ENCODE results near the gene ARAP1. TPM values are rescaled to one million over a fixed set of nuclear protein-coding genes. Genes with fewer than 3 reads are reported as not detected.

ARAP1 gene
- total and polyA plus RNA-seq, 8 donors, result 32.2 to 201 (median 69.8) TPM

- 72 to 80% (median 73%) methylated on average over 9 of the region's 9 CpGs for WGBS, 5 donors
- intact Hi-C loops (cut with DNase I; ENCODE audit: low total_unique reads), result no loop called here
Observed at GRCh38 chr11:72658989-72659640, 93.1 kb downstream of the ARAP1 start.

GRCh38 chr11:72657411-72658100, 94.7 kb downstream of the ARAP1 start:
- no peak overlapping the region for H3K27ac ChIP-seq
- intact Hi-C loops (cut with DNase I; ENCODE audit: low total_unique reads), result no loop called here
- TF ChIP-seq POLR2AphosphoS5 (IDR thresholded peaks at IDR 0.05), result no peak
- no peak for TF ChIP-seq CTCF (IDR thresholded peaks at IDR 0.05)
- no peak for TF ChIP-seq POLR2A (IDR thresholded peaks at IDR 0.05)
- TF ChIP-seq EP300 (IDR thresholded peaks at IDR 0.05), result no peak
- WGBS, 5 donors, result 67 to 77% (median 72%) methylated on average over 5 to 6 of the region's 6 CpGs
- H3K27me3 ChIP-seq, result peaks cover 0 to 31% (median 0%) of the 10 kb centered on the region in 3 donors
- no peaks in the 10 kb centered on the region for H3K4me1 ChIP-seq
- no peak for DNase-seq
- H3K9me3 ChIP-seq, result no peaks in the 10 kb centered on the region
- H3K36me3 ChIP-seq, result no peaks in the 10 kb centered on the region
- no peak overlapping the region for H3K4me3 ChIP-seq

More at GRCh38 chr11:72658989-72659640, 93.1 kb downstream of the ARAP1 start:
- no peak overlapping the region for H3K4me3 ChIP-seq
- H3K27ac ChIP-seq, result no peak overlapping the region
- no peak for TF ChIP-seq POLR2A (IDR thresholded peaks at IDR 0.05)
- no peak for TF ChIP-seq EP300 (IDR thresholded peaks at IDR 0.05)
- TF ChIP-seq POLR2AphosphoS5 (IDR thresholded peaks at IDR 0.05), result no peak
- TF ChIP-seq CTCF (IDR thresholded peaks at IDR 0.05), result no peak
- DNase-seq, result no peak
- H3K27me3 ChIP-seq, result peaks cover 0 to 42% (median 3%) of the 10 kb centered on the region in 3 donors
- no peaks in the 10 kb centered on the region for H3K36me3 ChIP-seq
- no peaks in the 10 kb centered on the region for H3K9me3 ChIP-seq
- H3K4me1 ChIP-seq, result no peaks in the 10 kb centered on the region

GRCh38 chr11:72655896-72656464, 96.2 kb downstream of the ARAP1 start:
- Histone ChIP-seq H3K27me3 (peaks cover 0 to 31% (median 0%) of the 10 kb centered on the region in 3 donors), H3K4me1 (no peaks in the 10 kb centered on the region), H3K4me3 (no peak overlapping the region), H3K27ac (no peak overlapping the region), H3K9me3 (no peaks in the 10 kb centered on the region), H3K36me3 (no peaks in the 10 kb centered on the region)
- no peak for DNase-seq
- no peak for TF ChIP-seq POLR2AphosphoS5 (IDR thresholded peaks at IDR 0.05)
- intact Hi-C loops (cut with DNase I; ENCODE audit: low total_unique reads), result no loop called here
- WGBS, 5 donors, result 58 to 72% (median 60%) methylated on average over 11 of the region's 11 CpGs

GRCh38 chr11:72655014-72655413, 97.2 kb downstream of the ARAP1 start:
- 61 to 65% (median 62%) methylated on average over 8 of the region's 8 CpGs; no CpG with 5 or more reads in 2 of the 5 donors for WGBS, 5 donors
- no peak for TF ChIP-seq EP300 (IDR thresholded peaks at IDR 0.05)
- TF ChIP-seq CTCF (IDR thresholded peaks at IDR 0.05), result no peak
- TF ChIP-seq POLR2A (IDR thresholded peaks at IDR 0.05), result no peak
- TF ChIP-seq POLR2AphosphoS5 (IDR thresholded peaks at IDR 0.05), result no peak
- H3K4me1 ChIP-seq, result no peaks in the 10 kb centered on the region
- H3K4me3 ChIP-seq, result no peak overlapping the region
- H3K27me3 ChIP-seq, result peaks cover 0 to 31% (median 0%) of the 10 kb centered on the region in 3 donors
- no peaks in the 10 kb centered on the region for H3K9me3 ChIP-seq
- H3K27ac ChIP-seq, result no peak overlapping the region
- intact Hi-C loops (cut with DNase I; ENCODE audit: low total_unique reads), result no loop called here
- no peaks in the 10 kb centered on the region for H3K36me3 ChIP-seq
- DNase-seq, result no peak
